AG09319 (cell line): ENCODE measurements around the gene SULF2.

ENCODE experiments used
- DNase-seq: peaks from one replicate; pipeline ENCODE4 v3.0.0-alpha.2; 2010; ENCODE audit warnings: low read depth; ENCODE audit errors: extremely low read depth
- TF ChIP-seq, protein P1 (sequence below): IDR thresholded peaks from 2 replicates; pipeline ENCODE4 v1.5.1; 2011; ENCODE audit warnings: low read depth, mild to moderate bottlenecking, inconsistent platforms, low read length, moderate library complexity

SULF2 gene

DNA sequence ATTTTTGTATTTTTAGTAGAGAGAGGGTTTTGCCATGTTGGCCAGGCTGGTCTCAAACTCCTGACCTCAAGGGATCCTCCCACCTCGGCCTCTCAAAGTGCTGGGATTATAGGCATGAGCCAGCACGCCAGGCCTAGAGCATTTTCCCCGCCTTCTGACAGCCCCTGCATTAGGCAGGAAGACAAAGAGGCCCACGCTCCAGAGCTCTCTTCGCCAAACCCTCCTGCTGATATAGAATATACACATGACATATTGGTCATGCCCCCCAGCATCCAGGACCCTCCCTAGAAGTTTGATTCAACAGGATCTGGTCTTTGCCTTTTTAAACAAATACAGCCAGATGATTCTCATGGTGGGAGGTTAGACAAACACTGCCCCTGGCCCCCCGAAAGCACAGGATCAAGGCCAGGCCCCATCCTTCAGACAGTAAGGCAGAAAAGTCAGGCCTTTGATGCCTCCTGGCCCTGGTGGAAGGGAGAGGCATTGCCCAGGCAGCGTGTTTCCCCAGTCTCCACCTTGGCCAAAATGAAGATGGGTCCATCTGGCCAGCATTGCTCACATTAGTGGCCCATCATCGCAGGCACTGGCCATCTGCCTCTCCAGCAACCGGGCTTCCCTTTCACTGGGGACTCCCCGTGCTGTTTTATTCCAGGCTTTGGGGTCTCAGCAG, 4.4 kb downstream of the SULF2 start:
- TF ChIP-seq, protein P1, sequence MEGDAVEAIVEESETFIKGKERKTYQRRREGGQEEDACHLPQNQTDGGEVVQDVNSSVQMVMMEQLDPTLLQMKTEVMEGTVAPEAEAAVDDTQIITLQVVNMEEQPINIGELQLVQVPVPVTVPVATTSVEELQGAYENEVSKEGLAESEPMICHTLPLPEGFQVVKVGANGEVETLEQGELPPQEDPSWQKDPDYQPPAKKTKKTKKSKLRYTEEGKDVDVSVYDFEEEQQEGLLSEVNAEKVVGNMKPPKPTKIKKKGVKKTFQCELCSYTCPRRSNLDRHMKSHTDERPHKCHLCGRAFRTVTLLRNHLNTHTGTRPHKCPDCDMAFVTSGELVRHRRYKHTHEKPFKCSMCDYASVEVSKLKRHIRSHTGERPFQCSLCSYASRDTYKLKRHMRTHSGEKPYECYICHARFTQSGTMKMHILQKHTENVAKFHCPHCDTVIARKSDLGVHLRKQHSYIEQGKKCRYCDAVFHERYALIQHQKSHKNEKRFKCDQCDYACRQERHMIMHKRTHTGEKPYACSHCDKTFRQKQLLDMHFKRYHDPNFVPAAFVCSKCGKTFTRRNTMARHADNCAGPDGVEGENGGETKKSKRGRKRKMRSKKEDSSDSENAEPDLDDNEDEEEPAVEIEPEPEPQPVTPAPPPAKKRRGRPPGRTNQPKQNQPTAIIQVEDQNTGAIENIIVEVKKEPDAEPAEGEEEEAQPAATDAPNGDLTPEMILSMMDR: no peak
- DNase-seq: no peak

DNA sequence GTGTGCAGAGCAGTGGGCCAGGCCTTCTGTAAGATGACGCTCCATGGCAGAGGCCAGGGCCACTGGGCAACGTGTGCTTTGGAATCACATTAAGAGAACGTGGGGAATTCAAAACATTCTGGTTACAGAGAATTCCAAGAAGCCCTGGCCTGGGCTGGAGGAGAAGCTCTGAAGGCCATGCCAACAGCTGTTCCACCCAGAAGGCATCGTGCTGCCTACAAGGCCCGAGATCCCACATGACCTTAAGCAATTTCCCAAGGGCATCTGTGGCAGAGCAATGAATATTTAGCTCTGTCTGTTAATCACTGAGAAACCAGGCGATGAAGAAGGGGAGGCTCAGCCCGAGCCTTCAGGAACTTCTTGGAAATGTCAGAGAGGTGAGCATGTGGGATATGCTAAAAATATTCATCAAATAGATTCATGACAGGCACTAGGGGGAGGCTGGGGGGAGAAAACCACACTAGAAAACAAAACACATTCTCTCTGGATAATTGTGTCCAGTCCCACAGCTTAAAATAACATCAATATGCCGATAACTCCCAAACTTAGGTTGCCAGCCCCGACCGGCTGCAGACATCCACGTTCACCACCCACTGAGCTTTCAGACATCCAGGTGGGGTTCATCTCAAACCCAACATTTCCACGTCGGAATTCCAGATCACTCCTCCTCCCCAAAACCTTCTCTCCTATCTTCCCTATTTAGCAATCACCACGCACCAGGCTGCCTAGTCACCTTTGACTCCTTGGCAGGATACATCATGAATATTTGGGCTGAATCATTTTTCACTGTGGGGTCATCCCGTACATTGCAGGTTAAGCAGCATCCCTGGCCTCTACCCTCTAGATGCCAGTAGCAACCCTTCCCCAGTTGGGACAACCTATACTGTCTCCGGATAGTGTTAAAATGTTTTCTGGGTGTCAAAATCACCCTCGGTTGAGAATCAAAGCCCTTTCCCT, 6.6 kb downstream of the SULF2 start:
- DNase-seq: no peak
- TF ChIP-seq, protein P1: no peak

DNA sequence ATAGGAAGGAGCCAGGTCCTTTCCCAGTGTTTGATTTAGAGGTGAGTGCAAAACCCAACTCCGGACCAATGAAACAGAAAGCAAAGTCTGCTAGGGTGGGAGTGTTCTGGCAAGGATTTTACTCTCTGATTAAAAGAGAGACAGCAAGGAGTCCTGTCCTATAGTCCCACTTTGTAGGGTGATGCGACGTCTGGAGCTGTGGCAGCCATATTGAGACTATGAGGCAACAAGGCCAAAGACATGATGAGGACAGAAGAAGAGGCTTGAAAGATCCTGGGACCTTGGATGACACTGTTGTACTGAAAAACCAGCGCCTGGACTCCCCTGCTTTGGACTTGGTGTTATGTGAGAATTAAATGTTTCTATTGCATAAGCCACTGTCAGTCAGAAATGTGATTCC, 8.1 kb downstream of the SULF2 start:
- no peak for DNase-seq
- TF ChIP-seq, protein P1: no peak

DNA sequence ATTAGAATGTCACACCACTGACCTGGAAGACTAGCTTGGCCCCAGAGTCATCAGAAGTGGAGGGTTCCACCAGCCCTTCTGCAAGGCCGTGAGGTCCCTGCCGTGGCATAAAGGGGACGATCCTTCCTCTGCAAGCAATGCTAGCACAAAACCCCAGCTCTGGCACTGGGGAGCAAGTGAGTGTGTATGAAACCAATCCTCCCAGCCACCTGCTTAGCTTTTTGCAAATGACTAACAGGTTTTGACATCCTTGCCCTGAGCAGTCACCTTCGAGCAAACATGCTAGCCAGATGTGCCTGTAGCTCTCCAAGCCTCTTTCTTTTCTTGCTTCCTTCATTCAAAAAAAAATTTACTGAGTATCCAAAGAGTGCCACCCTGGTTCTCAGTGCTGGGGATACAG, 8.6 kb downstream of the SULF2 start:
- TF ChIP-seq, protein P1: no peak
- no peak for DNase-seq

DNA sequence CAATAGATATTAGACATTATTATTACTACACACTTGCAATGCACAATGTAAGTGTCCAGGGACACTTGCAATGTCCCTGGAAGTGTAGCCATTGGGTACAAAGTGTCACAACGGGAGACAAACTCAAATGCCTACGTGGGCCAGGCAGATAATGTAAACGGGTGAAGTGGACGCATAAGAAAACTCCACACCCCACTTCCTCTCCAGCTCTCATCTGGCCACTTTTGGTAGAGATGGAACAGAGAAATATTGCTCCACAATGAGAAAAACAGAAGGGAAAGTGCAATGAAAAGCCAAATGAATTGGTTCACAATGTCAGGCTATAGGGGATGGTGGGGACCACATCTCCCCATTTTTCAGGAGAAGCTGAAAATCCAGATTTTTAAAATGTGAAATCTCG, 9.4 kb downstream of the SULF2 start:
- TF ChIP-seq, protein P1: no peak
- no peak for DNase-seq

DNA sequence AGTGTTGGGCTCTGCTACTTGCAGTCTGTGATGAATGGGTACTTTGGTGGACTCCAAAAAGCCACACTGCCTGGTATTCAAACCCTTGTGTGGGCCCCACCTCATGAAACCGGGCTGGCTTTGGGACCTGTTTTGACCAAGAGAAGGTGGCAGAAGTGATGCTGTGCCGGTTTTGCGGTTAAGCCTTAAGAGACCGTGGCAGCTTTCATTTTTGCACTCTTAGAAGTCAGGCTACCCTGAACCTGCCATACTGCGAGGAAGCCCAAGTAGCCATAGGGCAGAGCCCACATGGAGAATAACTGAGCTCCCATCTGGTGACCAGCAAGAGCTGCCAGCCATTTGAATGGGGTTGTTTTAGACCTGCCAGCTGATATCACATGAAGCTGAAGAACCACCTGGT, 10.2 kb downstream of the SULF2 start:
- DNase-seq: no peak
- TF ChIP-seq, protein P1: no peak
